Lung (tissue), 12 donors: ENCODE data around the gene REXO4. TPM values are rescaled to one million over a fixed set of nuclear protein-coding genes. Genes with fewer than 3 reads are reported as not detected.
A peak's percentile ranks its signal among the peaks of the same experiment; 100 is the strongest.

Experiments
- ATAC-seq: fragments of 200-7000 bp; cut with Tn5 transposase; one replicate; pipeline ENCODE4 v1.9.1; 2020; ENCODE audit warnings: moderate number of reproducible peaks; ENCODE audit not compliant: insufficient read depth, low FRiP score
- DNase-seq, 3 donors: peaks; one replicate each; pipeline ENCODE4 v3.0.0-alpha.2; 2013 to 2017
- H3K27ac ChIP-seq, 2 donors: one replicate each; pipeline ENCODE4 v1.5.1; 2013; ENCODE audit warnings: mild to moderate bottlenecking in 2 of 2, moderate library complexity in 2 of 2, control low read depth in 1 of 2, inconsistent platforms in 1 of 2, low read depth in 1 of 2, low read length in 1 of 2
- H3K27me3 ChIP-seq, 3 donors: one replicate each; pipeline ENCODE4 v1.5.1; 2013; ENCODE audit warnings: low read length in 2 of 3; ENCODE audit not compliant: control insufficient read depth in 3 of 3, insufficient read depth in 3 of 3
- H3K36me3 ChIP-seq, 4 donors: one replicate each; pipeline ENCODE4 v1.5.1; 2013; ENCODE audit warnings: low read length in 4 of 4, mild to moderate bottlenecking in 1 of 4, moderate library complexity in 1 of 4; ENCODE audit not compliant: control insufficient read depth in 4 of 4, insufficient read depth in 4 of 4
- H3K4me1 ChIP-seq, 5 donors: one replicate each; pipeline ENCODE4 v1.5.1; 2013; ENCODE audit warnings: low read length in 5 of 5, mild to moderate bottlenecking in 2 of 5, moderate library complexity in 1 of 5; ENCODE audit not compliant: control insufficient read depth in 5 of 5, insufficient read depth in 5 of 5
- H3K4me3 ChIP-seq: one replicate; pipeline ENCODE4 v1.5.1; 2013; ENCODE audit warnings: mild to moderate bottlenecking, control low read depth, moderate library complexity
- H3K9ac ChIP-seq, 2 donors: one replicate each; pipeline ENCODE4 v1.5.1; 2013; ENCODE audit warnings: low read length in 2 of 2, control low read depth in 1 of 2; ENCODE audit not compliant: insufficient read depth in 1 of 2
- H3K9me3 ChIP-seq, 4 donors: one replicate each; pipeline ENCODE4 v1.5.1; 2013; ENCODE audit warnings: low read length in 3 of 4, mild to moderate bottlenecking in 1 of 4, moderate library complexity in 1 of 4; ENCODE audit not compliant: control insufficient read depth in 4 of 4, insufficient read depth in 3 of 4
- WGBS, 2 donors: extraction: QIAGEN DNeasy Blood & Tissue Kit; methylation state at CpG; one replicate each; pipeline ENCODE4 v1.1.7; 2013; 5-methylcytosine and 5-hydroxymethylcytosine counted together
- polyA plus RNA-seq, 2 donors: library from polyadenylated mRNA; stranded (reverse); fragments of 200-250 nt; gene quantifications; one replicate each; pipeline ENCODE4 v1.2.1, GENCODE V29; 2013
- total RNA-seq, 2 donors: library from RNA; depleted of rRNA in 1 of 2; stranded (reverse); fragments of >200 nt in 1 of 2; gene quantifications; one replicate each; pipeline ENCODE4 v1.2.1, GENCODE V29; 2014 to 2021
- TF ChIP-seq, protein P1 (sequence below): IDR thresholded peaks from 2 replicates; pipeline ENCODE4 v1.5.1; 2012; ENCODE audit warnings: mild to moderate bottlenecking; ENCODE audit errors: control extremely low read depth, extremely low read depth
- donor health status: control.
- donor health status: control.
- donor health status: Bipolar disorder and iron deficiency.
- donor health status: healthy.
- donor health status: DM: yes; HTN: yes; CAD: no.

REXO4 gene
- total and polyA plus RNA-seq, 4 donors = 14.6 to 20.4 (median 19.9) TPM

DNA sequence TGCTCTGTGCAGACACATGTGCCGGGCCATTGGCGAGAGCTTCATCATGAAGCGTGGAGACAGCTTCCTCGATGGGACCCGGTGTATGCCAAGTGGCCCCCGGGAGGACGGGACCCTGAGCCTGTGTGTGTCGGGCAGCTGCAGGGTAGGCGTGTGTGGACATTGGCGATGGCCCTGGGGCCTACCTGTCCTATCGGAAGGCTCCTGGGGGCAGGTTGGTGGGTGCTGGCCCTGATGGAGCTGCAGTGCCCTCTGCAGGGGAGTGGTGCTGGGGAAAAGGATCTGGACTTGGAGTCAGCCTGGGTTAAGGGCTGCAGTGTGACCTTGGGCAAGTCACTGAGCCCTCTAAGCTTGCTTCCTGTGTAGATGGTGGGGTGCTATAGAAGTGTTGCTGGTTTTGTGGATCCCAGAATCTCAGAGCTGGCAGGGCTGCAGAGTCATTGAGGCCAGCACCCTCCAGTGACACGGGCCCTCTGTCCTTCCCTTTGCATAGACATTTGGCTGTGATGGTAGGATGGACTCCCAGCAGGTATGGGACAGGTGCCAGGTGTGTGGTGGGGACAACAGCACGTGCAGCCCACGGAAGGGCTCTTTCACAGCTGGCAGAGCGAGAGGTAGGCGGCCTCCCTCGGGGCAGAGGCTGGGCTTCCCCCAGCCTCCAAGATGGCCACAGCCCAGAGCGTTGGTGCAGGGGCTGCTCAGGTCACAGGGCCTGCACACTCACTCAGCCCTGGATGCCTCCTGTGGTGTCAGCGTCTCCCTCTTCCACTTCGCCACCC, 20.1 kb upstream of the REXO4 start:
- ATAC-seq = no peak
- WGBS, 2 donors = 92 to 97% methylated on average over 20 of the region's 20 CpGs
- H3K36me3 ChIP-seq = no peaks in the 10 kb centered on the region

DNA sequence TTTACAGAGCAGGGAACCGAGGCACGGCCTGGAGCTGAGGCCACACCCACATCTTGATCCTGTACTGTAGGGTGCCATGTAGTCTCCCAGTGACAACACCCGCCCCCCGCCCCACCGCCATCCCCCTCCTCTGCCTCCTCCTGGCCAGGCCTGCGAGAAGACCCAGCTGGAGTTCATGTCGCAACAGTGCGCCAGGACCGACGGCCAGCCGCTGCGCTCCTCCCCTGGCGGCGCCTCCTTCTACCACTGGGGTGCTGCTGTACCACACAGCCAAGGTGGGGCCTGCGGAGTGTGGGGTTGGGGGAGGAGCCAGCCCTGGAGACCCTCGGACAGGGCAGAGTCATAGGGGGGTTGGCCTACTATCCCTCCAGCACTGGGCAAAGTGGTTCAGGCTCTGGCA, 18.9 kb upstream of the REXO4 start:
- ATAC-seq = no peak
- Histone ChIP-seq H3K9me3 (no peaks in the 10 kb centered on the region), H3K27ac (no peak overlapping the region), H3K27me3 (no peaks in the 10 kb centered on the region), H3K4me3 (no peak overlapping the region), H3K9ac (no peak overlapping the region), H3K4me1 (no peaks in the 10 kb centered on the region), H3K36me3 (no peaks in the 10 kb centered on the region)
- DNase-seq = peak in 2 of 3 donors; percentile 38 to 72
- WGBS, 2 donors = 81 to 84% methylated on average over 16 of the region's 16 CpGs
- TF ChIP-seq, protein P1, sequence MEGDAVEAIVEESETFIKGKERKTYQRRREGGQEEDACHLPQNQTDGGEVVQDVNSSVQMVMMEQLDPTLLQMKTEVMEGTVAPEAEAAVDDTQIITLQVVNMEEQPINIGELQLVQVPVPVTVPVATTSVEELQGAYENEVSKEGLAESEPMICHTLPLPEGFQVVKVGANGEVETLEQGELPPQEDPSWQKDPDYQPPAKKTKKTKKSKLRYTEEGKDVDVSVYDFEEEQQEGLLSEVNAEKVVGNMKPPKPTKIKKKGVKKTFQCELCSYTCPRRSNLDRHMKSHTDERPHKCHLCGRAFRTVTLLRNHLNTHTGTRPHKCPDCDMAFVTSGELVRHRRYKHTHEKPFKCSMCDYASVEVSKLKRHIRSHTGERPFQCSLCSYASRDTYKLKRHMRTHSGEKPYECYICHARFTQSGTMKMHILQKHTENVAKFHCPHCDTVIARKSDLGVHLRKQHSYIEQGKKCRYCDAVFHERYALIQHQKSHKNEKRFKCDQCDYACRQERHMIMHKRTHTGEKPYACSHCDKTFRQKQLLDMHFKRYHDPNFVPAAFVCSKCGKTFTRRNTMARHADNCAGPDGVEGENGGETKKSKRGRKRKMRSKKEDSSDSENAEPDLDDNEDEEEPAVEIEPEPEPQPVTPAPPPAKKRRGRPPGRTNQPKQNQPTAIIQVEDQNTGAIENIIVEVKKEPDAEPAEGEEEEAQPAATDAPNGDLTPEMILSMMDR = no peak

More for the DNA sequence above, 20.1 kb upstream of the REXO4 start:
- no peak overlapping the region for H3K4me3 ChIP-seq
- TF ChIP-seq, protein P1 = no peak
- no peak overlapping the region for H3K9ac ChIP-seq
- H3K9me3 ChIP-seq = no peaks in the 10 kb centered on the region
- no peak for DNase-seq
- H3K27ac ChIP-seq = no peak overlapping the region
- H3K4me1 ChIP-seq = no peaks in the 10 kb centered on the region
- H3K27me3 ChIP-seq = no peaks in the 10 kb centered on the region

DNA sequence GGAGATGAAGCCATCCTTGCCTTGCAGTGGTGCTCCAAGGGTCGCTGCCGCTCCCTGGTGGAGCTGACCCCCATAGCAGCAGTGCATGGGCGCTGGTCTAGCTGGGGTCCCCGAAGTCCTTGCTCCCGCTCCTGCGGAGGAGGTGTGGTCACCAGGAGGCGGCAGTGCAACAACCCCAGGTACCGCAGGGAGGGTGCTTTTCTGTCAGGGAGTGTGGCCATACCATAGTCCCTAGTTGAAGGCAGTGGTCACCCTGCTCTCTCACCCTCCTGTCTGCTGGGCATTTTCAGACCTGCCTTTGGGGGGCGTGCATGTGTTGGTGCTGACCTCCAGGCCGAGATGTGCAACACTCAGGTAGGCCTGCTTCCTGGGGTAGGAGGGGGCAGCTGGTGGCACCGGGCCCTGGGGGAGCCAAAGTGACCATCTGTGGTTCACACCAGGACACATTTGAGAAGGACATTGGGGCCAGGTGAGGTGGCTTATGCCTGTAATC, 15.6 kb upstream of the REXO4 start:
- Histone ChIP-seq H3K9me3 (no peaks in the 10 kb centered on the region), H3K4me3 (no peak overlapping the region), H3K4me1 (peaks cover 0 to 5% (median 0%) of the 10 kb centered on the region in 5 donors), H3K27ac (no peak overlapping the region), H3K27me3 (peaks cover 0 to 3% (median 0%) of the 10 kb centered on the region in 3 donors), H3K9ac (no peak overlapping the region), H3K36me3 (no peaks in the 10 kb centered on the region)
- no peak for DNase-seq
- ATAC-seq = no peak
- 84 to 89% methylated on average over 11 of the region's 11 CpGs for WGBS, 2 donors
- TF ChIP-seq, protein P1 = no peak
